HEK293 (cell line): ENCODE results near the gene PNPLA6.

ENCODE experiments used
- CTCF ChIA-PET: fragments of 350-600 bp; formaldehyde crosslinking; extraction: SDS; loops from one replicate; lab custom pipeline; 2021; ENCODE audit warnings: antibody characterized with exemption; lab: Yijun Ruan, JAX
- POLR2A ChIA-PET: fragments of 300-600 bp; formaldehyde crosslinking; extraction: SDS; loops from one replicate; lab custom pipeline; 2020; ENCODE audit warnings: antibody characterized with exemption, inconsistent platforms; lab: Yijun Ruan, JAX
- H3K27ac ChIP-seq: fragments of 200-500 bp; sonication (Bioruptor generic); 2 replicates; pipeline ENCODE4 v1.5.1; 2014; ENCODE audit warnings: low read depth, low read length, control low read depth, inconsistent platforms; ENCODE audit errors: extremely low read depth
- H3K36me3 ChIP-seq, 2 experiments: fragments of 200-500 bp in 1 of 2; sonication (Bioruptor generic) in 1 of 2; 1 replicate in 1 of 2; 2 replicates in 1 of 2; pipeline ENCODE4 v1.5.1; 2014 to 2017; ENCODE audit warnings: inconsistent platforms in 2 of 2, low read length in 2 of 2; ENCODE audit not compliant: control insufficient read depth in 2 of 2, insufficient read depth in 1 of 2
- H3K4me1 ChIP-seq: fragments of 200-500 bp; sonication (Bioruptor generic); 2 replicates; pipeline ENCODE4 v1.5.1; 2014; ENCODE audit warnings: mild to moderate bottlenecking, low read length, inconsistent platforms; ENCODE audit not compliant: control insufficient read depth, insufficient read depth
- H3K4me3 ChIP-seq: 2 replicates; pipeline ENCODE4 v1.5.1; 2011; ENCODE audit warnings: low read depth, mild to moderate bottlenecking, control low read depth, low read length, moderate library complexity
- H3K9me3 ChIP-seq: fragments of 200-500 bp; sonication (Bioruptor generic); 2 replicates; pipeline ENCODE4 v1.5.1; 2014; ENCODE audit warnings: low read depth, low read length, inconsistent platforms; ENCODE audit not compliant: control insufficient read depth, insufficient read depth
- AEBP2 ChIP-seq: fragments of 450-650 bp; formaldehyde crosslinking; IDR thresholded peaks from 2 replicates; pipeline ENCODE4 v1.5.1; 2016; ENCODE audit warnings: missing biosample characterization, missing genetic modification characterization, borderline replicate concordance
- GLIS1 ChIP-seq: fragments of 450-650 bp; formaldehyde crosslinking; IDR thresholded peaks from 2 replicates; pipeline ENCODE4 v1.5.1; 2016; ENCODE audit warnings: missing biosample characterization, missing genetic modification characterization
- HIC1 ChIP-seq: fragments of 450-650 bp; formaldehyde crosslinking; IDR thresholded peaks from 2 replicates; pipeline ENCODE4 v1.5.1; 2016; ENCODE audit warnings: missing biosample characterization, missing genetic modification characterization
- HOXA7 ChIP-seq: sonication (generic); formaldehyde crosslinking; IDR thresholded peaks from 2 replicates; pipeline ENCODE4 v1.8.1; 2022; ENCODE audit warnings: missing genetic modification reagents, borderline replicate concordance
- HOXD13 ChIP-seq: sonication (generic); formaldehyde crosslinking; IDR thresholded peaks from 2 replicates; pipeline ENCODE4 v1.8.0; 2022; ENCODE audit warnings: missing genetic modification reagents, borderline replicate concordance
- MEIS1 ChIP-seq: sonication (generic); formaldehyde crosslinking; IDR thresholded peaks from 2 replicates; pipeline ENCODE4 v1.8.1; 2022; ENCODE audit warnings: missing genetic modification reagents, mild to moderate bottlenecking, borderline replicate concordance
- MZF1 ChIP-seq: fragments of 450-650 bp; formaldehyde crosslinking; IDR thresholded peaks from 2 replicates; pipeline ENCODE4 v1.5.1; 2017; ENCODE audit warnings: missing biosample characterization, missing genetic modification characterization, borderline replicate concordance
- PRDM1 ChIP-seq: fragments of 450-650 bp; formaldehyde crosslinking; IDR thresholded peaks from 2 replicates; pipeline ENCODE4; 2016; ENCODE audit warnings: missing biosample characterization, missing genetic modification characterization
- ZBTB10 ChIP-seq: fragments of 450-650 bp; formaldehyde crosslinking; IDR thresholded peaks from 2 replicates; pipeline ENCODE4 v1.5.1; 2016; ENCODE audit warnings: missing biosample characterization, missing genetic modification characterization
- ZBTB17 ChIP-seq: fragments of 450-650 bp; formaldehyde crosslinking; IDR thresholded peaks from 2 replicates; pipeline ENCODE4 v1.5.1; 2016; ENCODE audit warnings: missing biosample characterization, missing genetic modification characterization
- ZBTB20 ChIP-seq: fragments of 450-650 bp; formaldehyde crosslinking; IDR thresholded peaks from 2 replicates; pipeline ENCODE4 v1.5.1; 2016; ENCODE audit warnings: missing biosample characterization, missing genetic modification characterization
- ZBTB44 ChIP-seq: fragments of 450-650 bp; IDR thresholded peaks from 2 replicates; pipeline ENCODE4 v1.5.1; 2018; ENCODE audit warnings: missing biosample characterization, mild to moderate bottlenecking, missing genetic modification characterization
- ZFHX2 ChIP-seq: fragments of 450-650 bp; formaldehyde crosslinking; conservative IDR thresholded peaks from 2 replicates; pipeline ENCODE4 v1.5.1; 2016; ENCODE audit warnings: missing biosample characterization, missing genetic modification characterization
- ZNF10 ChIP-seq: fragments of 450-650 bp; formaldehyde crosslinking; IDR thresholded peaks from 2 replicates; pipeline ENCODE4 v1.5.1; 2017; ENCODE audit warnings: missing biosample characterization, missing genetic modification characterization
- ZNF266 ChIP-seq: fragments of 450-650 bp; formaldehyde crosslinking; IDR thresholded peaks from 2 replicates; pipeline ENCODE4 v1.5.1; 2016; ENCODE audit warnings: missing biosample characterization, missing genetic modification characterization, low read depth
- ZNF341 ChIP-seq: fragments of 450-650 bp; formaldehyde crosslinking; IDR thresholded peaks from 2 replicates; pipeline ENCODE4; 2016; ENCODE audit warnings: low read depth, missing biosample characterization, missing genetic modification characterization
- ZNF366 ChIP-seq: fragments of 450-650 bp; formaldehyde crosslinking; conservative IDR thresholded peaks from 2 replicates; pipeline ENCODE4 v1.5.1; 2016; ENCODE audit warnings: missing biosample characterization, missing genetic modification characterization
- ZNF398 ChIP-seq: fragments of 450-650 bp; formaldehyde crosslinking; IDR thresholded peaks from 2 replicates; pipeline ENCODE4 v1.5.1; 2017; ENCODE audit warnings: missing biosample characterization, missing genetic modification characterization
- ZNF529 ChIP-seq: fragments of 450-650 bp; formaldehyde crosslinking; IDR thresholded peaks from 2 replicates; pipeline ENCODE4 v1.5.1; 2017; ENCODE audit warnings: missing genetic modification characterization, missing biosample characterization; ENCODE audit not compliant: insufficient replicate concordance
- ZNF585B ChIP-seq: fragments of 450-650 bp; formaldehyde crosslinking; IDR thresholded peaks from 2 replicates; pipeline ENCODE4 v1.5.1; 2016; ENCODE audit warnings: missing biosample characterization, missing genetic modification characterization
- ZNF623 ChIP-seq: fragments of 450-650 bp; formaldehyde crosslinking; IDR thresholded peaks from 2 replicates; pipeline ENCODE4 v1.5.1; 2016; ENCODE audit warnings: missing biosample characterization, missing genetic modification characterization
- ZNF707 ChIP-seq: fragments of 450-650 bp; formaldehyde crosslinking; IDR thresholded peaks from 2 replicates; pipeline ENCODE4 v1.5.1; 2016; ENCODE audit warnings: missing biosample characterization, missing genetic modification characterization
- ZNF837 ChIP-seq: fragments of 450-650 bp; formaldehyde crosslinking; IDR thresholded peaks from 2 replicates; pipeline ENCODE4 v1.5.1; 2016; ENCODE audit warnings: missing biosample characterization, missing genetic modification characterization
- ZSCAN4 ChIP-seq: fragments of 450-650 bp; formaldehyde crosslinking; IDR thresholded peaks from 2 replicates; pipeline ENCODE4 v1.5.1; 2017; ENCODE audit warnings: missing biosample characterization, missing genetic modification characterization
- ZXDB ChIP-seq: fragments of 450-650 bp; formaldehyde crosslinking; IDR thresholded peaks from 2 replicates; pipeline ENCODE4 v1.5.1; 2016; ENCODE audit warnings: missing biosample characterization, missing genetic modification characterization

The PNPLA6 gene

GRCh38 chr19:7506385-7507328, 28.9 kb upstream of the PNPLA6 start:
- Histone ChIP-seq H3K27ac (no peak overlapping the region; the same call in 1 of the 2 replicates), H3K4me1 (peaks cover 4% of the 10 kb centered on the region; the same call in 1 of the 2 replicates), H3K4me3 (peak overlapping the region; percentile 20), H3K9me3 (no peaks in the 10 kb centered on the region), H3K36me3 (no peaks in the 10 kb centered on the region)
- ChIA-PET CTCF (interaction anchor here (0.6 to 2.4 kb wide), 2 partner anchors 10 to 58 kb away, joined by 4 to 14 read pairs; a partner anchor contains a TSS), POLR2A (interaction anchor here (0.6 to 2.4 kb wide), 8 partner anchors 9 to 437 kb away, joined by 3 to 12 read pairs (median 3); partner anchors contain the start of genes MCOLN1, ZNF358 and ZNF557)
- TF ChIP-seq ZNF837: no peak
- TF ChIP-seq AEBP2: no peak
- TF ChIP-seq GLIS1 (tag by site-specific recombination): no peak
- TF ChIP-seq ZSCAN4: no peak
- TF ChIP-seq HOXA7 (CRISPR knock-in tag): no peak
- TF ChIP-seq ZNF266 (tag by site-specific recombination): no peak
- TF ChIP-seq ZNF707 (tag by site-specific recombination): no peak
- TF ChIP-seq HOXD13: no peak
- TF ChIP-seq ZNF529: no peak
- no peak for TF ChIP-seq ZNF10 (tag by site-specific recombination)
- no peak for TF ChIP-seq ZBTB20
- TF ChIP-seq ZXDB (tag by site-specific recombination): 0 out of 2 replicates have a peak, but pooled peaks have one; percentile 24
- no peak for TF ChIP-seq ZNF585B (tag by site-specific recombination)
- TF ChIP-seq ZBTB17 (tag by site-specific recombination): peak; percentile 99
- TF ChIP-seq MZF1 (tag by site-specific recombination): no peak
- no peak for TF ChIP-seq ZNF623
- peak; percentile 99 for TF ChIP-seq ZNF398 (tag by site-specific recombination)
- peak; percentile 97 for TF ChIP-seq ZNF366 (tag by site-specific recombination)
- no peak for TF ChIP-seq ZBTB10 (tag by site-specific recombination)
- no peak for TF ChIP-seq MEIS1 (CRISPR knock-in tag)
- TF ChIP-seq PRDM1 (tag by site-specific recombination): no peak
- TF ChIP-seq ZNF341 (tag by site-specific recombination): peak; percentile 82
- TF ChIP-seq ZFHX2 (tag by site-specific recombination): peak; percentile 87
- TF ChIP-seq HIC1: peak; percentile 47; the same call in 1 of the 2 replicates
- TF ChIP-seq ZBTB44 (tag by site-specific recombination): no peak
